Measurements from ENCODE around the gene LAMB3. TPM values are rescaled to one million over a fixed set of nuclear protein-coding genes. Genes with fewer than 3 reads are reported as not detected.

LAMB3 gene
- total and polyA plus RNA-seq, 10 of the 15 experiments (the other 5 are each of a cell fraction or from before 2014, with no cell fraction given): 0.04 to 1.8 (median 0.10) TPM; not detected in 1

- DNase-seq (ENCODE audit: low read depth, low spot score) (no peak), FAIRE-seq (no peak), ATAC-seq (no peak)
- Histone ChIP-seq H3K27ac (ENCODE audit: control insufficient read depth, insufficient read depth) (no peak overlapping the region), H3K4me3 (no peak overlapping the region), H4K20me1 (ENCODE audit: control insufficient read depth, insufficient read depth) (no peaks in the 10 kb centered on the region), H3K36me3 (ENCODE audit: control insufficient read depth in 2 of 2, insufficient read depth in 2 of 2, low read length in 1 of 2) (no peaks in the 10 kb centered on the region), H3K4me2 (ENCODE audit: control insufficient read depth, insufficient read depth) (no peak overlapping the region), H3K9me3 (replicated peaks; ENCODE audit: control insufficient read depth, insufficient read depth, low read length) (no peaks in the 10 kb centered on the region), H3K4me1 (ENCODE audit: control insufficient read depth, insufficient read depth, low read length) (no peaks in the 10 kb centered on the region), H3K79me2 (ENCODE audit: control insufficient read depth, insufficient read depth, low read length) (no peaks in the 10 kb centered on the region), H2AFZ (ENCODE audit: control insufficient read depth, low read depth, low read length) (no peak overlapping the region), H3K27me3 (replicated peaks in 1 of 2; ENCODE audit: control insufficient read depth in 2 of 2, insufficient read depth in 2 of 2, low read length in 1 of 2) (no peaks in the 10 kb centered on the region), H3K9ac (ENCODE audit: control insufficient read depth, insufficient read depth, low read length) (no peak overlapping the region)
- RAD21 ChIA-PET (ENCODE audit: unreplicated experiment): interaction anchor here (0.9 to 2.4 kb wide), 4 partner anchors 18 to 67 kb away, joined by 3 to 22 read pairs (median 8); partner anchors contain the start of gene G0S2
- CTCF ChIA-PET: interaction anchor here (1.7 to 13.9 kb wide), 9 partner anchors 18 to 123 kb away, joined by 5 to 211 read pairs (median 11); no protein-coding TSS in a partner anchor
- intact Hi-C loops (cut with micrococcal nuclease; ENCODE audit: unreplicated experiment): loop anchor here (2.0 to 5.0 kb wide), 2 partner anchors 23 to 121 kb away; no protein-coding TSS in a partner anchor
- WGBS (ENCODE audit: insufficient coverage, insufficient replicate concordance, low lambda C conversion rate, missing lambda C conversion rate): 71% methylated on average over 18 of the region's 18 CpGs
- SMC1A ChIA-PET (ENCODE audit: uncharacterized antibody, unreplicated experiment): interaction anchor here (1.0 to 2.4 kb wide), 6 partner anchors 9 to 66 kb away, joined by 3 to 12 read pairs (median 3); no protein-coding TSS in a partner anchor
- in situ Hi-C loops (cut with MboI): loop anchor here (10.0 kb wide), 1 partner anchor 51 kb away; no protein-coding TSS in a partner anchor
- BruUV-seq (replicated peaks): no TSS peak
- POLR2A ChIA-PET: interaction anchor here (0.5 to 2.6 kb wide), 2 partner anchors 17 to 66 kb away, joined by 5 to 6 read pairs; no protein-coding TSS in a partner anchor
- TF ChIP-seq SUPT20H (IDR thresholded peaks at IDR 0.05; ENCODE audit: borderline replicate concordance, control insufficient read depth, low read depth, low read length) (no peak), NFYA (IDR thresholded peaks at IDR 0.05; ENCODE audit: borderline replicate concordance, low read depth, low read length) (no peak), CREB1 (IDR thresholded peaks at IDR 0.05; ENCODE audit: low read depth) (no peak), CEBPZ (IDR thresholded peaks at IDR 0.05; ENCODE audit: low read depth, low read length) (no peak), RBBP5 (conservative IDR thresholded peaks at IDR 0.05) (no peak), RAD51 (IDR thresholded peaks at IDR 0.05) (no peak), SIX5 (IDR thresholded peaks at IDR 0.05; ENCODE audit: low read depth, low read length, severe bottlenecking) (no peak), TCF3 (IDR thresholded peaks at IDR 0.05; ENCODE audit: borderline replicate concordance, insufficient read depth, low read depth, low read length) (no peak), TAF1 (IDR thresholded peaks at IDR 0.05; ENCODE audit: borderline replicate concordance, low read depth, low read length) (no peak), POLR2AphosphoS5 (IDR thresholded peaks at IDR 0.05; ENCODE audit: low read length) (no peak), NRF1 (conservative IDR thresholded peaks at IDR 0.05; ENCODE audit: low read depth, low read length) (no peak), SKIL (IDR thresholded peaks at IDR 0.05; ENCODE audit: low read depth, poor library complexity, severe bottlenecking) (no peak), POLR2AphosphoS2 (IDR thresholded peaks at IDR 0.05; ENCODE audit: low read depth, low read length) (no peak), TCF7 (IDR thresholded peaks at IDR 0.05; ENCODE audit: borderline replicate concordance) (no peak), STAT1 (conservative IDR thresholded peaks at IDR 0.05) (no peak), RAD21 (IDR thresholded peaks at IDR 0.05; ENCODE audit: insufficient read depth, low read depth, low read length) (no peak), IRF3 (IDR thresholded peaks at IDR 0.05) (no peak), CBFB (IDR thresholded peaks at IDR 0.05; ENCODE audit: low read depth) (no peak), CHD4 (IDR thresholded peaks at IDR 0.05) (no peak)
Observed at GRCh38 chr1:209625791-209626285, 26.4 kb downstream of the LAMB3 start.
